Large intestine (tissue), 3 donors: ENCODE measurements around the gene MDFIC2. TPM values are rescaled to one million over a fixed set of nuclear protein-coding genes. Genes with fewer than 3 reads are reported as not detected.
"Not testable (repeated sequence)": the region's sequence is repeated elsewhere in the genome, so short reads cannot be mapped to it uniquely, and the experiment has no call there.

Experiments used
- DNase-seq, 2 donors: peaks; one replicate each; pipeline versions ENCODE4 v3.0.0 to v3.0.0-alpha.2; 2013
- H3K27ac ChIP-seq: one replicate; pipeline ENCODE4 v1.5.1; 2013; ENCODE audit warnings: low read length
- H3K27me3 ChIP-seq: 2 replicates; pipeline ENCODE4 v1.6.1; 2013; ENCODE audit warnings: low read length; ENCODE audit not compliant: control insufficient read depth, insufficient read depth
- H3K36me3 ChIP-seq: 2 replicates; pipeline ENCODE4 v1.6.1; 2013; ENCODE audit warnings: low read length; ENCODE audit not compliant: control insufficient read depth, insufficient read depth
- H3K4me1 ChIP-seq: one replicate; pipeline ENCODE4 v1.6.1; 2013; ENCODE audit warnings: low read length; ENCODE audit not compliant: control insufficient read depth, insufficient read depth
- H3K4me3 ChIP-seq: one replicate; pipeline ENCODE4 v1.5.1; 2013; ENCODE audit warnings: low read length
- H3K9me3 ChIP-seq: one replicate; pipeline ENCODE4 v1.6.1; 2013; ENCODE audit warnings: mild to moderate bottlenecking, low read depth, low read length, moderate library complexity; ENCODE audit not compliant: control insufficient read depth
- WGBS: methylation state at CpG from one replicate; pipeline ENCODE4 v1.1.5; 2013; ENCODE audit warnings: low lambda C conversion rate; ENCODE audit not compliant: insufficient coverage; 5-methylcytosine and 5-hydroxymethylcytosine counted together
- polyA plus RNA-seq: library from polyadenylated mRNA; unstranded; fragments of 120-200 nt; gene quantifications from one replicate; pipeline ENCODE4 v1.2.1, GENCODE V29; 2013

The MDFIC2 gene
- polyA plus RNA-seq, 1 donor, result not detected

DNA sequence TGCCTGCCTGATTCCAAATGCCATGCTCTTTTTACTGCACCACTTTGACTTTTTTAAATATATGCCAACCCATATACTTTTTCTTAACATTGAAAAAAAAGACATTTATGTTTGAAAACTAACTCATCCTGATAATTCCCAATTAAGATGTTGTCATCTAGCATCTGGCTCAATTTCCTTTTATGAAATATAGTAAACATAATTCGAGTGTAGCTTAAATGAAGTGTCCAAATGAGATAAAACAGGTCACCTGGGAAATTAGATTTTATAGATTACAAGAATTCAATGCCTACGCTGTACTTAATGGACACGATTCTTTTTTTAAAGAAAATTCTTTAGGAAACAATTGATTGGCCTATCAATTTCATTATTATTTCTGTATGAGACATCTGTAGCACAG, 2.8 kb downstream of the MDFIC2 start:
- WGBS, result 61% methylated on average over 3 of the region's 3 CpGs
- no peak overlapping the region for H3K4me3 ChIP-seq
- no peaks in the 10 kb centered on the region for H3K4me1 ChIP-seq
- DNase-seq, result no peak
- no peaks in the 10 kb centered on the region for H3K36me3 ChIP-seq
- no peak overlapping the region for H3K27ac ChIP-seq
- no peaks in the 10 kb centered on the region for H3K9me3 ChIP-seq
- H3K27me3 ChIP-seq, result no peaks in the 10 kb centered on the region

DNA sequence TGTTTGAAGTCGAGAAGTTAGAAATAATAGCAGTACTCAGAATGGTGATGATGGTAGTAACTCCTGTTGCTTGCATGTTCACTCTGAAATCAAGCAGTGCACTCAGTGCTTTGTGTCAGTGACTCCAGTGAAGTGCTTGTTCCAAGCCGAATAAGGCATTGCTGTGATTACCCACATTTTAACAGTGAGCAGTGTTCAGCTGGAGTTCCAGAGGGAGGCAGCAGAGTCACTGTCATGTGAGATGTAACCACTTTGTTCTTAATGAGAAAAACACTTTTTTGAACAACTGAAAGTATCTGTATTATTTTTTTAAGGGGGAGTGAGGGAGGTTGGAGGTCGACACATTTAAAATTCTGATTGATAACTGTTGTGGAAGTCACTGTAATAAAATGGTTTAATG, 3.7 kb downstream of the MDFIC2 start:
- WGBS, result no CpG with 5 or more reads among the region's 3 CpGs
- H3K27ac ChIP-seq, result no peak overlapping the region
- H3K4me1 ChIP-seq, result no peaks in the 10 kb centered on the region
- no peak for DNase-seq
- H3K9me3 ChIP-seq, result no peaks in the 10 kb centered on the region
- H3K4me3 ChIP-seq, result no peak overlapping the region
- no peaks in the 10 kb centered on the region for H3K36me3 ChIP-seq
- H3K27me3 ChIP-seq, result no peaks in the 10 kb centered on the region

DNA sequence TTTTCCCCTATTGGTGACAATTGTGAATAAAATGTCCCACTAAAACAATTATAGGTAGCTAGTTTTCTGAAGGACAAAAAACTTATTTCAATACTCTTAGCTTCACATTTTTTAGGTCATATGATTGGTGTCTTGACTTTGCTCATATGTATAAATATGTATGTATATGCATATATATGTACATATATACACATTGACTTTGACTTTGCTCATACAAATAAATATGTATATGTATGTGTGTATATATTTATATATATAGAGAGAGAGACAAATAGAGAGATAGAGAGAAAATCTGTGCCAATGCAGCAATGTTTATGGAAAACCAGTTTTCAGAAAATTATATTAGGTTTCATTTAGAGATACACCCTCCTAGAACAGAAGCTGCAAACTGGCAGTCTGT, 5.7 kb downstream of the MDFIC2 start:
- no peak overlapping the region for H3K27ac ChIP-seq
- H3K4me1 ChIP-seq, result no peaks in the 10 kb centered on the region
- no peak overlapping the region for H3K4me3 ChIP-seq
- H3K27me3 ChIP-seq, result no peaks in the 10 kb centered on the region
- DNase-seq, result no peak
- H3K36me3 ChIP-seq, result no peaks in the 10 kb centered on the region
- H3K9me3 ChIP-seq, result no peaks in the 10 kb centered on the region

DNA sequence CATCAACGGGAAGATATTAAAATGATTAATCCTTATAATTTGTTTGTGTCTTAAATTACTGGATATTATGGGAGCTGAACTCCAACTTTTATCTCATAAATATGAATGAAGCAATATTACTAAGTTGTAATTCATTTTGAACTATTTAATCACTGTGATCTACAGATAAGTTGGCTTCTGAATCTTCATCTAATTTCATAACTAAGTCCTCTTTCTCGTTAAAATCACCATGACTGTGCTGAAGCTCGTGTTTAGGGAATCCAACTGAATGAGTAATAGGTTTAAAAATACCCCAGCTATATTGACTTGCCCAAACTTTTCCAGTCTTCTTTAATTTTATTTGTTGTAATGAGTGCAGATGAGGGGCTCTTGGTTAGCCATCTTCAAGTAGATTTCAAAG, 14.1 kb downstream of the MDFIC2 start:
- H3K9me3 ChIP-seq, result no peaks in the 10 kb centered on the region
- H3K27me3 ChIP-seq, result no peaks in the 10 kb centered on the region
- no peak overlapping the region for H3K27ac ChIP-seq
- WGBS, result 60% methylated on average over 1 of the region's 3 CpGs
- no peaks in the 10 kb centered on the region for H3K36me3 ChIP-seq
- no peaks in the 10 kb centered on the region for H3K4me1 ChIP-seq
- DNase-seq, result no peak
- H3K4me3 ChIP-seq, result no peak overlapping the region

DNA sequence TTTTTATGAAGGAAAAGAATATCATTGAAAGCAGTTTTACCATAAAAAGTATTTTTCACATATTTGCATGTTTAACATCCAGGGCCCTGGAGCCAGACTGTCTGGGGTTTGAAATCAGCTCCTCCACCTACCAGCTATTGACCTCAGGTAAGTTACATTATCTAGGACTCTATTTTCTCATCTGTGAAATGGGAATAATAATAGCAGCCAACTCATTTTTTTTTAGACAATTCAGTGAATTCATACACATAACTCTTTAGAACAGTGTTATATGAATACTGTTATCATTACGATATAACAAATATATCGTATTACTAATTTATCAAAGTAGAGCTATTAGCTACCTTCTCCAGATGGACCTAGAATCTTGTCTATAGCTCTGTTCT, 21.3 kb downstream of the MDFIC2 start:
- Histone ChIP-seq H3K4me1 (no peaks in the 10 kb centered on the region), H3K27me3 (no peaks in the 10 kb centered on the region), H3K36me3 (no peaks in the 10 kb centered on the region), H3K9me3 (no peaks in the 10 kb centered on the region), H3K4me3 (no peak overlapping the region), H3K27ac (no peak overlapping the region)
- 100% methylated on average over 2 of the region's 2 CpGs for WGBS
- DNase-seq, result no peak

DNA sequence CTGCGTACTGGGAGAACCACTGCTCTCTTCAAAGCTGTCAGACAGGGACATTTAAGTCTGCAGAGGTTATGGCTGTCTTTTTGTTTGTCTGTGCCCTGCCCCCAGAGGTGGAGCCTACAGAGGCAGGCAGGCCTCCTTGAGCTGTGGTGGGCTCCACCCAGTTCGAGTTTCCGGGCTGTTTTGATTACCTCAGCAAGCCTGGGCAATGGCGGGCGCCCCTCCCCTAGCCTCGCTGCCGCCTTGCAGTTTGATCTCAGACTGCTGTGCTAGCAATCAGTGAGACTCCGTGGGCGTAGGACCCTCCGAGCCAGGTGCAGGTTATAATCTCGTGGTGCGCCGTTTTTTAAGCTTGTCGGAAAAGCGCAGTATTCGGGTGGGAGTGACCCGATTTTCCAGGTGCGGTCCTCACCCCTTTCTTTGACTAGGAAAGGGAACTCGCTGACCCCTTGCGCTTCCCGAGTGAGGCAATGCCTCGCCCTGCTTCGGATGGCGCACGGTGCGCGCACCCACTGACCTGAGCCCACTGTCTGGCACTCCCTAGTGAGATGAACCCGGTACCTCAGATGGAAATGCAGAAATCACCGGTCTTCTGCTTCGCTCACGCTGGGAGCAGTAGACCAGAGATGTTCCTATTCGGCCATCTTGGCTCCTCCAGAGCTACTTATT, 21.9 kb downstream of the MDFIC2 start:
- not testable (repeated sequence) for H3K9me3 ChIP-seq, H3K36me3 ChIP-seq, H3K4me3 ChIP-seq, H3K4me1 ChIP-seq, H3K27me3 ChIP-seq, DNase-seq, H3K27ac ChIP-seq
- no CpG with 5 or more reads among the region's 32 CpGs for WGBS

DNA sequence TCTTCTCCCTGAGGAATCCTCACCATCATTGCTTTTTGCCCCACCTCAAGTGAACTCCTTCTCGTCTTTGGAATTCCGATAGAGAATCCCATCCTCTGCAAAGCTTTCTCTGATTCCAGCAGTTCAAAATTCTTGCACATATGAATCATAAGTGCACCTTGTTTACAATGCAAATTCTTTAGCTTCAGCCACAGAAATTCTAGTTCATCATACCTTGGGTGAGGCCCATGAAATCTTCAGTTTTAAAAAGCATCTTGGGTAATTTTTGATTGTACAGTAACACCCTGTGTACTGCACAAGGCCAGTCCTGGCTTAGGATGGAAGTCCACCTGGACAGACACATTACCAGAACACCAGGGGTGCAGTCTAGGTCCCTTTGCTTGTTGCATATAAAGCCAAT, 30.8 kb downstream of the MDFIC2 start:
- Histone ChIP-seq H3K27ac (no peak overlapping the region), H3K4me3 (no peak overlapping the region), H3K36me3 (no peaks in the 10 kb centered on the region), H3K27me3 (no peaks in the 10 kb centered on the region), H3K4me1 (peaks cover 3% of the 10 kb centered on the region), H3K9me3 (no peaks in the 10 kb centered on the region)
- DNase-seq, result no peak
- WGBS, result no CpG with 5 or more reads among the region's 2 CpGs

DNA sequence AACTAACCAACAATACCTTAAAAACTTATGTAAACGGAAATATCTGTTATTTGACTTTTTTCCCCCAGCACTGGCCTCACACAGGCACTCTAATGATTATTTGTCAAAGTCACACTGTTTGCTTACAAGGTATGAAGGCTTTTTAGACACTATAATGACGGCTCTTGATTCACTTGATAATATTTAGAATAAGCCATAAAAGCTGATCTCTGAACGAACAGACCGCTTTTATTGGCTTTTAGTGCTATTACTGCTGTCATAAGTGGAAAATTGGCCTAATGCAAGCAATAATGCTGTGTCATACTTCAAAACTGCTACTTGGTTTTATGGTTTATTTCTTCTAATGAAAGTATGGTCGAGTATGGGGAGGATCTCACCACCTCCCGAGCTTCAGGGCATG, 35.1 kb downstream of the MDFIC2 start:
- H3K4me1 ChIP-seq, result peaks cover 3% of the 10 kb centered on the region
- 29% methylated on average over 1 of the region's 6 CpGs for WGBS
- no peaks in the 10 kb centered on the region for H3K27me3 ChIP-seq
- H3K36me3 ChIP-seq, result no peaks in the 10 kb centered on the region
- peak overlapping the region; percentile 25 for H3K27ac ChIP-seq
- H3K9me3 ChIP-seq, result no peaks in the 10 kb centered on the region
- H3K4me3 ChIP-seq, result no peak overlapping the region
- peak; percentile 37 to 84 for DNase-seq

DNA sequence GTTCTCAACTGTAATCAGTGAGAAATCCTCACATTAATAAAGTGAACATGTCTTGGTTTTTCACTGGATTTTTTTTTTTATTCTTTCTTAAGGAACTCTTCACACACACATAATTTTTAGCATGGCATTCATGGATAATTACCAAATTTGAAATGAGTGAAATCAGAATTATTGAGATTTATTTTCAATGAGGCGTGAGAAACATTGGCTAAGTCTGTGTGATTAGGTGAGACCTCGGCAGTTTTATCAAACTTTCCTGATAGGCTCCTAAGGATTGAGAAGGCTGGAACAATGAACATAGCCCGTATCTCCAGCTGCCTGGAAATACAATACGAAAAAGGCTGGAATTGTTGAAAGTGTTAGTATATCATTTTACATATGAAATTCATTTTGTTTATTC, 35.5 kb downstream of the MDFIC2 start:
- no peak overlapping the region for H3K4me3 ChIP-seq
- peaks cover 3% of the 10 kb centered on the region for H3K4me1 ChIP-seq
- H3K9me3 ChIP-seq, result no peaks in the 10 kb centered on the region
- H3K36me3 ChIP-seq, result no peaks in the 10 kb centered on the region
- peak in 1 of 2 donors; percentile 8 for DNase-seq
- no peaks in the 10 kb centered on the region for H3K27me3 ChIP-seq
- H3K27ac ChIP-seq, result peak overlapping the region; percentile 25
- 40% methylated on average over 2 of the region's 4 CpGs for WGBS

DNA sequence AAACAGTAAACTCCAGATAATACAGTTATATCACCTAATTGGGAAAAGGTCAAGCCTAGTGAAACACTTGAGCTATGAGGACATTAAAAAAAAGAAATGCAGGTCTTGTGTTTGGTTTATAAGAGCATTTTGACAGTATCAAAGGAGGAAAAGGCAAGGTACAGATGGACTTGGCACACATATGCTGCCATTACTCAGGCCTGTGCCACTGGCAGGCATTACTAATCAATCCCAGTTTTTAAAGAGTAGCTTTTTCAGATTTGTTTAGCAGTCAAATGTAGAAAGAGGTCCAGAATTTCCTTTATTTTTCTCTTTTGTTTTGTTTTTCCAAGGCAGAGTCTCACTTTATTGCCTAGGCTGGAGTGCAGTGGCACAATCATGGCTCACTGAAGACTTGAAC, 38.9 kb downstream of the MDFIC2 start:
- Histone ChIP-seq H3K4me3 (no peak overlapping the region), H3K27me3 (no peaks in the 10 kb centered on the region), H3K27ac (no peak overlapping the region), H3K9me3 (no peaks in the 10 kb centered on the region), H3K4me1 (peaks cover 3% of the 10 kb centered on the region), H3K36me3 (no peaks in the 10 kb centered on the region)
- DNase-seq, result no peak

DNA sequence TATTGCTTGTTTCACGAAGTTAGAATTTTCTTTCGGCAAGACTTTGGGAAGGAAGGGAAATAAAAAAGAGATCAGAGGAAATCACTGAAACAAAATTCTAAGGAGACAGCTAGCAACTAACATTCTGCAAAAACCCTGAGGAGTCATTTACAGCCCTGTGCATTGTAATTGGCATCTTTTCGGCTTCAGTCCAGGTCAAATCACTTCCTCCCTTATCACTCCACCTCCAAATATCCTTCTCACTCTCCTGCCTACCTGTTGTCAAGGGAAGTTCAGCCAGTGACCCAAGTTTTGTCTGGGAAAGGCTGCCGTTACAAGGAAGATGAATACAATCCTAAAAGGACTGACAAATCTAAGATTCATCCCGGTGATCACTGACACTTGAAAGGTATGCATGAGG, 39.6 kb downstream of the MDFIC2 start:
- WGBS, result 100% methylated on average over 2 of the region's 5 CpGs
- H3K27ac ChIP-seq, result no peak overlapping the region
- peaks cover 4% of the 10 kb centered on the region for H3K9me3 ChIP-seq
- peaks cover 3% of the 10 kb centered on the region for H3K4me1 ChIP-seq
- no peak overlapping the region for H3K4me3 ChIP-seq
- no peak for DNase-seq
- no peaks in the 10 kb centered on the region for H3K36me3 ChIP-seq
- H3K27me3 ChIP-seq, result no peaks in the 10 kb centered on the region
